Testis (tissue), 2 donors: ENCODE results near the gene SPANXC.

ENCODE experiments used
- POLR2A ChIP-seq: fragments of 450-650 bp; IDR thresholded peaks from one replicate; pipeline ENCODE4 v1.6.1; 2017; ENCODE audit warnings: antibody characterized with exemption, mild to moderate bottlenecking, moderate library complexity
- TF ChIP-seq, protein P1 (sequence below), 3 experiments: fragments of 450-650 bp in 2 of 3; fragments of 200-600 bp in 1 of 3; sonication (generic) in 1 of 3; IDR thresholded peaks; one replicate each; pipeline ENCODE4 v1.5.1; 2016 to 2019; ENCODE audit warnings: antibody characterized with exemption in 3 of 3, mild to moderate bottlenecking in 2 of 3, moderate library complexity in 1 of 3

DNA sequence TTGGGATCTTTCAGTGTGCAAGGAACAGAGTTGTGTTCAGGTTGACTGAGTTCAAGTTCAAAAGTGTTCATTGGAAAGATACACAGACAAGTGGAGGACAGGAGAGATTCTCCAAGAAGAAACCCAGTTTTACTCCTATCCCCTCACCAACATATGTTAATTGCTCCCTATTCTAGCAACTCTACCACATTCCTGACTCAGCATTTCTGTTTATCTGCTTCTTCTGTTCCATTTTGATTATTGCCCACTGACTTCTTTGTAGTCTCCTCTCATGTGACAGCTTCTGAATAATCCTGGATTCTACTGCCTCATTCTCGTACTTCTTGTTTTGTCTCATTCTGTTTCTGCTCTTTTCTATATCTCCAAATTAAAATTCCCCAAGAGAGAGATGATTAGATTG, 15.8 kb upstream of the SPANXC start:
- TF ChIP-seq POLR2A: no peak
- TF ChIP-seq, protein P1, sequence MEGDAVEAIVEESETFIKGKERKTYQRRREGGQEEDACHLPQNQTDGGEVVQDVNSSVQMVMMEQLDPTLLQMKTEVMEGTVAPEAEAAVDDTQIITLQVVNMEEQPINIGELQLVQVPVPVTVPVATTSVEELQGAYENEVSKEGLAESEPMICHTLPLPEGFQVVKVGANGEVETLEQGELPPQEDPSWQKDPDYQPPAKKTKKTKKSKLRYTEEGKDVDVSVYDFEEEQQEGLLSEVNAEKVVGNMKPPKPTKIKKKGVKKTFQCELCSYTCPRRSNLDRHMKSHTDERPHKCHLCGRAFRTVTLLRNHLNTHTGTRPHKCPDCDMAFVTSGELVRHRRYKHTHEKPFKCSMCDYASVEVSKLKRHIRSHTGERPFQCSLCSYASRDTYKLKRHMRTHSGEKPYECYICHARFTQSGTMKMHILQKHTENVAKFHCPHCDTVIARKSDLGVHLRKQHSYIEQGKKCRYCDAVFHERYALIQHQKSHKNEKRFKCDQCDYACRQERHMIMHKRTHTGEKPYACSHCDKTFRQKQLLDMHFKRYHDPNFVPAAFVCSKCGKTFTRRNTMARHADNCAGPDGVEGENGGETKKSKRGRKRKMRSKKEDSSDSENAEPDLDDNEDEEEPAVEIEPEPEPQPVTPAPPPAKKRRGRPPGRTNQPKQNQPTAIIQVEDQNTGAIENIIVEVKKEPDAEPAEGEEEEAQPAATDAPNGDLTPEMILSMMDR (IDR thresholded peaks at IDR 0.05): no peak
